ENCODE results near the gene COL6A3. TPM values are rescaled to one million over a fixed set of nuclear protein-coding genes. Genes with fewer than 3 reads are reported as not detected.

COL6A3 gene
- total RNA-seq, 1 donor from 2014 or later = 4.9 TPM

- Mint-ChIP-seq H3K4me1 (peaks cover 25% of the 10 kb centered on the region), H3K27ac (ENCODE audit: unreplicated experiment) (no peak overlapping the region), H3K9me3 (peaks cover 2% of the 10 kb centered on the region), H3K36me3 (ENCODE audit: low read depth) (no peaks in the 10 kb centered on the region), H3K4me3 (no peak overlapping the region), H3K27me3 (ENCODE audit: low read depth) (no peaks in the 10 kb centered on the region)
- TF ChIP-seq, protein P1, sequence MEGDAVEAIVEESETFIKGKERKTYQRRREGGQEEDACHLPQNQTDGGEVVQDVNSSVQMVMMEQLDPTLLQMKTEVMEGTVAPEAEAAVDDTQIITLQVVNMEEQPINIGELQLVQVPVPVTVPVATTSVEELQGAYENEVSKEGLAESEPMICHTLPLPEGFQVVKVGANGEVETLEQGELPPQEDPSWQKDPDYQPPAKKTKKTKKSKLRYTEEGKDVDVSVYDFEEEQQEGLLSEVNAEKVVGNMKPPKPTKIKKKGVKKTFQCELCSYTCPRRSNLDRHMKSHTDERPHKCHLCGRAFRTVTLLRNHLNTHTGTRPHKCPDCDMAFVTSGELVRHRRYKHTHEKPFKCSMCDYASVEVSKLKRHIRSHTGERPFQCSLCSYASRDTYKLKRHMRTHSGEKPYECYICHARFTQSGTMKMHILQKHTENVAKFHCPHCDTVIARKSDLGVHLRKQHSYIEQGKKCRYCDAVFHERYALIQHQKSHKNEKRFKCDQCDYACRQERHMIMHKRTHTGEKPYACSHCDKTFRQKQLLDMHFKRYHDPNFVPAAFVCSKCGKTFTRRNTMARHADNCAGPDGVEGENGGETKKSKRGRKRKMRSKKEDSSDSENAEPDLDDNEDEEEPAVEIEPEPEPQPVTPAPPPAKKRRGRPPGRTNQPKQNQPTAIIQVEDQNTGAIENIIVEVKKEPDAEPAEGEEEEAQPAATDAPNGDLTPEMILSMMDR (conservative IDR thresholded peaks at IDR 0.05) = peak; percentile 36
- DNase-seq (ENCODE audit: low read depth, low spot score) = no peak
Measured at GRCh38 chr2:237322564-237322963, 91.4 kb downstream of the COL6A3 start.

- Mint-ChIP-seq H3K9me3 (peaks cover 2% of the 10 kb centered on the region), H3K4me3 (no peak overlapping the region), H3K36me3 (ENCODE audit: low read depth) (no peaks in the 10 kb centered on the region), H3K27me3 (ENCODE audit: low read depth) (no peaks in the 10 kb centered on the region), H3K4me1 (peaks cover 25% of the 10 kb centered on the region), H3K27ac (ENCODE audit: unreplicated experiment) (no peak overlapping the region)
- DNase-seq (ENCODE audit: low read depth, low spot score) = no peak
- TF ChIP-seq, protein P1 (conservative IDR thresholded peaks at IDR 0.05) = no peak
Measured at GRCh38 chr2:237321746-237322145, 92.2 kb downstream of the COL6A3 start.

GRCh38 chr2:237320801-237321560, 93.0 kb downstream of the COL6A3 start:
- TF ChIP-seq, protein P1 (conservative IDR thresholded peaks at IDR 0.05) = no peak
- no peaks in the 10 kb centered on the region for H3K36me3 Mint-ChIP-seq (ENCODE audit: low read depth)
- no peaks in the 10 kb centered on the region for H3K27me3 Mint-ChIP-seq (ENCODE audit: low read depth)
- no peak overlapping the region for H3K4me3 Mint-ChIP-seq
- H3K9me3 Mint-ChIP-seq = peaks cover 2% of the 10 kb centered on the region
- DNase-seq (ENCODE audit: low read depth, low spot score) = no peak
- no peak overlapping the region for H3K27ac Mint-ChIP-seq (ENCODE audit: unreplicated experiment)
- H3K4me1 Mint-ChIP-seq = peaks cover 17% of the 10 kb centered on the region

DNA sequence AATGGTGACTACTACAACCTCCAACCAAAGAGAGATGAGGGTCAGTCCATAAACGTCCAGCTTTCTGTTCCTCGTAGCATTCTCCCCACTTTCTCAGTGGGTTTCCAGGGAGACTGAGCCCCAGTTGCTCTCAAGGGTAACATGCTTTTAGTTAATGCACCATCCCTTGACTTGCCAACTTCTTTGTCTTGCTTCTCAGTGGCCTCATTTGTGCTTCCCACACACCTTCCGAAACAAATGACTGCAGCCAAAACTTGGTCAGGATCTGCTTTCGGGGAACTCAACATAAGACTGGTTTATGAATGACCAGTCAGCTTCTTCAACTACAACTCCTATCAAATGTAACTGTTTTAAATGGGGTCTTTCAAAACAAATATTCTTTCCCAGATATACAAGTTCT, 94.1 kb downstream of the COL6A3 start:
- H3K27ac Mint-ChIP-seq (ENCODE audit: unreplicated experiment) = no peak overlapping the region
- no peaks in the 10 kb centered on the region for H3K36me3 Mint-ChIP-seq (ENCODE audit: low read depth)
- DNase-seq (ENCODE audit: low read depth, low spot score) = no peak
- no peaks in the 10 kb centered on the region for H3K27me3 Mint-ChIP-seq (ENCODE audit: low read depth)
- TF ChIP-seq, protein P1 (conservative IDR thresholded peaks at IDR 0.05) = no peak
- H3K9me3 Mint-ChIP-seq = peaks cover 2% of the 10 kb centered on the region
- H3K4me3 Mint-ChIP-seq = no peak overlapping the region
- H3K4me1 Mint-ChIP-seq = peaks cover 18% of the 10 kb centered on the region

DNA sequence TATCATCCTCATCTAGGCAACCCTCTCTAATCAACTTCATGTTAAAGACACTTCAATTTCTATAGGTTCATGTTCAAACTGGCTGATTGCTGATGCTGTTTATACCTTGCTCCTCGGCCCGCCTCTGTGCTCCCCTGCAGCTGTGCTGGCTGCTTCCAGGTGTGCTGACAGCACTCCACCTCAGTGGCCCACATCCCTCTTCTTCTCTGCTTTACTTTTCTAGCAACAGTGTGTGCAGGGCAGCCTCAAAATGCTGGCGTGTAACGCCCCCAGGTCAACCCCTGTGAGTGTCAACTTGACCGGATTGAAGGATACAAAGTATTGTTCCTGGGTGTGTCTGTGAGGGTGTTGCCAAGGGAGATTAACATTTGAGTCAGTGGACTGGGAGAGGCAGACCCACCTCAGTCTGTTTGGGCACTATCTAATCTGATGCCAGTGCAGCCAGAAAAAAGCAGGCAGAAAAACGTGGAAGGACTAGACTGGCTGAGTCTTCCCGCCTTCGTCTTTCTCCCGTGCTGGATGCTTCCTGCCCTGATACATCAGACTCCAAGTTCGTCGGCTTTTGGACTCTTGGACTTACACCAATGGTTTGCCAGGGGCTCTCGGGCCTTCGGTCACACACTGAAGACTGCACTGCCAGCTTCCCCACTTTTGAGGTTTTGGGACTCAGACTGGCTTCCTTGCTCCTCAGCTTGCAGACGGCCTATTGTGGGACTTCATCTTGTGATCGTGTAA, 94.7 kb downstream of the COL6A3 start:
- Mint-ChIP-seq H3K27ac (ENCODE audit: unreplicated experiment) (peak overlapping the region; percentile 21), H3K9me3 (peaks cover 2% of the 10 kb centered on the region)

More for the DNA sequence above, 94.7 kb downstream of the COL6A3 start:
- no peak overlapping the region for H3K4me3 Mint-ChIP-seq
- TF ChIP-seq, protein P1 (conservative IDR thresholded peaks at IDR 0.05) = no peak
- H3K27me3 Mint-ChIP-seq (ENCODE audit: low read depth) = no peaks in the 10 kb centered on the region
- peaks cover 14% of the 10 kb centered on the region for H3K4me1 Mint-ChIP-seq
- no peak for DNase-seq (ENCODE audit: low read depth, low spot score)
- H3K36me3 Mint-ChIP-seq (ENCODE audit: low read depth) = no peaks in the 10 kb centered on the region
